K562 (cell line): ENCODE measurements around the gene UPK3A. TPM values are rescaled to one million over a fixed set of nuclear protein-coding genes. Genes with fewer than 3 reads are reported as not detected.

Source experiments
- ATAC-seq: fragments of 200-7000 bp; cut with Tn5 transposase; 3 replicates; pipeline ENCODE4 v1.9.1; 2020; ENCODE audit warnings: moderate library complexity
- BruUV-seq: library from RNA; stranded (reverse); fragments of 400-500 nt; replicated peaks from 2 replicates; lab custom pipeline; 2021; lab: Mats Ljungman, UMichigan
- CTCF ChIA-PET: fragments of 300-600 bp; formaldehyde crosslinking; extraction: SDS; loops from one replicate; lab custom pipeline; 2021; ENCODE audit warnings: low intra/inter-chr PET ratio; lab: Yijun Ruan, JAX
- POLR2A ChIA-PET: fragments of 300-600, 350-650 bp; sonication (Branson Sonifier 250); formaldehyde crosslinking; extraction: SDS; loops from one replicate; lab custom pipeline; 2021; ENCODE audit warnings: antibody characterized with exemption, inconsistent platforms; lab: Yijun Ruan, JAX
- DNase-seq, 4 experiments: peaks; one replicate each; pipeline versions ENCODE4 v3.0.0 to v3.0.0-alpha.2; 2011 to 2018; ENCODE audit warnings: low spot score in 3 of 4, mixed read lengths in 3 of 4; ENCODE audit errors: extremely low read depth in 1 of 4
- FAIRE-seq: peaks from 2 replicates; lab custom pipeline; 2011; peaks lifted over from hg19 to GRCh38; lab: Jason Lieb, UNC
- H2AFZ ChIP-seq: 2 replicates; pipeline ENCODE4 v1.6.0; 2011; ENCODE audit warnings: low read depth, low read length, control low read depth, inconsistent platforms
- H3K27ac ChIP-seq: fragments of 200-600 bp; 3 replicates; pipeline ENCODE4 v1.8.0; 2011; ENCODE audit warnings: low read depth, mild to moderate bottlenecking, control low read depth, inconsistent platforms, low read length, moderate library complexity, mixed read lengths; ENCODE audit errors: extremely low read depth
- H3K27me3 ChIP-seq, 2 experiments: fragments of 300-600 bp in 1 of 2; 2 replicates in 1 of 2; 3 replicates in 1 of 2; pipeline versions ENCODE4 v1.6.0 to v1.8.0; 2011; ENCODE audit warnings: inconsistent platforms in 2 of 2, low read length in 2 of 2, mild to moderate bottlenecking in 1 of 2, mixed read lengths in 1 of 2, moderate library complexity in 1 of 2; ENCODE audit not compliant: control insufficient read depth in 2 of 2, insufficient read depth in 2 of 2
- H3K36me3 ChIP-seq: fragments of 300-600 bp; 3 replicates; pipeline ENCODE4 v1.8.0; 2011; ENCODE audit warnings: mild to moderate bottlenecking, low read length, inconsistent platforms; ENCODE audit not compliant: control insufficient read depth, insufficient read depth
- H3K4me1 ChIP-seq, 2 experiments: fragments of 200-600 bp in 1 of 2; replicated peaks in 1 of 2; 2 replicates in 1 of 2; 3 replicates in 1 of 2; pipeline versions ENCODE4 v1.5.1 to v1.8.0; 2011; ENCODE audit warnings: inconsistent platforms in 2 of 2, low read length in 2 of 2, mild to moderate bottlenecking in 1 of 2, mixed read lengths in 1 of 2, moderate library complexity in 1 of 2; ENCODE audit not compliant: control insufficient read depth in 2 of 2, insufficient read depth in 2 of 2
- H3K4me2 ChIP-seq: 2 replicates; pipeline ENCODE4 v1.6.1; 2011; ENCODE audit warnings: low read length, control low read depth, inconsistent platforms, mixed read lengths; ENCODE audit not compliant: insufficient read depth
- H3K4me3 ChIP-seq: fragments of 200-600 bp; sonication (generic), shearing (Covaris generic); 2 replicates; pipeline ENCODE4 v1.5.1; 2016; ENCODE audit warnings: control low read depth, inconsistent platforms
- H3K79me2 ChIP-seq: fragments of 200-600 bp; 3 replicates; pipeline ENCODE4 v1.8.0; 2011; ENCODE audit warnings: low read length, inconsistent platforms; ENCODE audit not compliant: control insufficient read depth, insufficient read depth
- H3K9ac ChIP-seq, 2 experiments: 2 replicates each; pipeline versions ENCODE4 v1.6.0 to v1.6.1; 2011; ENCODE audit warnings: low read depth in 2 of 2, low read length in 2 of 2, control low read depth in 1 of 2, inconsistent platforms in 1 of 2, mild to moderate bottlenecking in 1 of 2, mixed read lengths in 1 of 2; ENCODE audit not compliant: insufficient read depth in 1 of 2
- H3K9me1 ChIP-seq: one replicate; pipeline ENCODE4 v1.6.0; 2011; ENCODE audit warnings: inconsistent platforms, mild to moderate bottlenecking, low read length, moderate library complexity; ENCODE audit not compliant: control insufficient read depth, insufficient read depth
- H3K9me3 ChIP-seq: replicated peaks from 2 replicates; pipeline ENCODE4 v1.5.1; 2011; ENCODE audit warnings: low read depth, low read length, inconsistent platforms; ENCODE audit not compliant: control insufficient read depth, insufficient read depth
- H4K20me1 ChIP-seq: replicated peaks from 2 replicates; pipeline ENCODE4 v1.6.1; 2011; ENCODE audit warnings: low read length, inconsistent platforms, mixed read lengths; ENCODE audit not compliant: control insufficient read depth, insufficient read depth
- ARID4B ChIP-seq: sonication (generic); formaldehyde crosslinking; IDR thresholded peaks from 2 replicates; pipeline ENCODE4 v1.8.0; 2022; ENCODE audit warnings: mild to moderate bottlenecking, missing genetic modification reagents
- ASH1L ChIP-seq: fragments of 450-650 bp; IDR thresholded peaks from 2 replicates; pipeline ENCODE4 v1.6.1; 2018; ENCODE audit warnings: borderline replicate concordance, mild to moderate bottlenecking, low read depth; ENCODE audit not compliant: partially characterized antibody
- BRCA1 ChIP-seq, 2 experiments: fragments of 450-650 bp in 1 of 2; sonication (generic) in 1 of 2; formaldehyde crosslinking in 1 of 2; IDR thresholded peaks; 2 replicates each; pipeline versions ENCODE4 v1.5.0 to v1.6.1; 2017 to 2020; ENCODE audit warnings: mild to moderate bottlenecking in 1 of 2, missing genetic modification reagents in 1 of 2
- DPF2 ChIP-seq: fragments of 450-650 bp; IDR thresholded peaks from 2 replicates; pipeline ENCODE4 v1.6.1; 2016
- NR1H2 ChIP-seq: sonication (generic); formaldehyde crosslinking; IDR thresholded peaks from 2 replicates; pipeline ENCODE4 v1.4.0; 2020; ENCODE audit warnings: mild to moderate bottlenecking, missing genetic modification reagents
- RREB1 ChIP-seq: fragments of 250-450 bp; sonication (Bioruptor Pico); IDR thresholded peaks from 2 replicates; pipeline ENCODE4 v1.4.0; 2020
- ZKSCAN8 ChIP-seq: fragments of 200-800 bp; sonication (Bioruptor generic); IDR thresholded peaks from 2 replicates; pipeline ENCODE4 v1.6.1; 2016; ENCODE audit warnings: missing genetic modification characterization, missing compliant biosample characterization
- WGBS: fragments of 100-300 bp; shearing (Covaris generic); methylation state at CpG from one replicate; pipeline ENCODE4 v1.1.6; 2016; ENCODE audit warnings: low coverage, mixed read lengths; ENCODE audit not compliant: insufficient coverage; ENCODE audit errors: missing lambda C conversion rate; 5-methylcytosine and 5-hydroxymethylcytosine counted together
- in situ Hi-C: fragments of 300-500 bp; cut with MboI; formaldehyde crosslinking; loops from 4 replicates; pipeline ENCODE4 v1.15.0; 2018; ENCODE audit warnings: inconsistent platforms, mixed read lengths
- intact Hi-C: fragments of 100-400 bp; cut with micrococcal nuclease; formaldehyde crosslinking; loops from 2 replicates; pipeline ENCODE4 v1.14.2; 2022
- polyA plus RNA-seq, 8 experiments: library from polyadenylated mRNA; depleted of rRNA in 4 of 8; stranded (reverse) in 5 of 8; unstranded in 3 of 8; fragments of >200 nt; fragmentation: Nextera tagmentation in 2 of 8; fragmentation: Illumina TruSeq in 1 of 8; extraction: Ambion mirVana in 2 of 8; extraction: Trizol in 1 of 8; gene quantifications; 2 replicates each; pipeline versions ENCODE4 v1.2.1 to v1.2.3, GENCODE V29; 2011 to 2014; ENCODE audit warnings: inconsistent platforms in 1 of 8, missing spikeins in 1 of 8
- total RNA-seq, 7 experiments: library from RNA; depleted of rRNA in 6 of 7; stranded (reverse); fragments of >200 nt in 6 of 7; fragmentation: Illumina TruSeq in 2 of 7; extraction: Trizol in 2 of 7; gene quantifications; 2 replicates each; pipeline versions ENCODE4 v1.2.1 to v1.2.3, GENCODE V29; 2011 to 2021; ENCODE audit warnings: low replicate concordance in 1 of 7
- TF ChIP-seq, protein P1 (sequence below): IDR thresholded peaks from 2 replicates; pipeline ENCODE4 v1.6.1; 2014; ENCODE audit warnings: antibody characterized with exemption

The UPK3A gene
- total and polyA plus RNA-seq, 9 of the 15 experiments (the other 6 are each of a cell fraction or from before 2014, with no cell fraction given) = not detected

- intact Hi-C loops (no loop called here), in situ Hi-C loops (no loop called here)
- Histone ChIP-seq H3K4me2 (no peak overlapping the region), H3K27ac (no peak overlapping the region), H3K9me3 (no peaks in the 10 kb centered on the region), H3K27me3 (no peaks in the 10 kb centered on the region), H3K4me1 (peaks cover 14 to 40% of the 10 kb centered on the region in 2 experiments), H3K9ac (no peak overlapping the region), H3K36me3 (peaks cover 72% of the 10 kb centered on the region), H3K79me2 (peaks cover 77% of the 10 kb centered on the region), H3K9me1 (peaks cover 7% of the 10 kb centered on the region), H2AFZ (no peak overlapping the region), H3K4me3 (no peak overlapping the region), H4K20me1 (peaks cover 25% of the 10 kb centered on the region; the same call in 1 of the 2 replicates)
- ChIA-PET CTCF (no interaction called here), POLR2A (no interaction called here)
- ATAC-seq (no peak), DNase-seq (no peak), FAIRE-seq (no peak)
- no TSS peak for BruUV-seq
- whole genome bisulfite sequencing = 95% methylated on average over 5 of the region's 9 CpGs
- TF ChIP-seq NR1H2 (CRISPR knock-in tag) (no peak), ASH1L (no peak), RREB1 (CRISPR knock-in tag) (no peak), ZKSCAN8 (CRISPR knock-in tag) (no peak), ARID4B (CRISPR knock-in tag) (no peak), BRCA1 (IDR thresholded peaks at IDR 0.05) (no peak), BRCA1 (CRISPR knock-in tag; IDR thresholded peaks at IDR 0.05) (no peak), DPF2 (no peak)
- TF ChIP-seq, protein P1, sequence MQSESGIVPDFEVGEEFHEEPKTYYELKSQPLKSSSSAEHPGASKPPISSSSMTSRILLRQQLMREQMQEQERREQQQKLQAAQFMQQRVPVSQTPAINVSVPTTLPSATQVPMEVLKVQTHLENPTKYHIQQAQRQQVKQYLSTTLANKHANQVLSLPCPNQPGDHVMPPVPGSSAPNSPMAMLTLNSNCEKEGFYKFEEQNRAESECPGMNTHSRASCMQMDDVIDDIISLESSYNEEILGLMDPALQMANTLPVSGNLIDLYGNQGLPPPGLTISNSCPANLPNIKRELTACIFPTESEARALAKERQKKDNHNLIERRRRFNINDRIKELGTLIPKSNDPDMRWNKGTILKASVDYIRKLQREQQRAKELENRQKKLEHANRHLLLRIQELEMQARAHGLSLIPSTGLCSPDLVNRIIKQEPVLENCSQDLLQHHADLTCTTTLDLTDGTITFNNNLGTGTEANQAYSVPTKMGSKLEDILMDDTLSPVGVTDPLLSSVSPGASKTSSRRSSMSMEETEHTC = no peak
These were observed 35.7 kb downstream of the UPK3A start for GRCh38 chr22:45320357-45320976.
